Measurements from ENCODE around the gene PHLPP1. TPM values are rescaled to one million over a fixed set of nuclear protein-coding genes. Genes with fewer than 3 reads are reported as not detected.

The PHLPP1 gene
- total and polyA plus RNA-seq, 9 of the 15 experiments (the other 6 are each of a cell fraction or from before 2014, with no cell fraction given) = 0.56 to 9.0 (median 4.5) TPM

- H3K4me1 ChIP-seq (replicated peaks in 1 of 2; ENCODE audit: control insufficient read depth in 2 of 2, insufficient read depth in 2 of 2, low read length in 2 of 2) = no peaks in the 10 kb centered on the region; a peak in 2 of 5 replicates
- no peaks in the 10 kb centered on the region for H3K9me1 ChIP-seq (ENCODE audit: control insufficient read depth, insufficient read depth, low read length)
- in situ Hi-C loops (cut with MboI) = no loop called here
- H4K20me1 ChIP-seq (replicated peaks; ENCODE audit: control insufficient read depth, insufficient read depth, low read length) = no peaks in the 10 kb centered on the region
- intact Hi-C loops (cut with micrococcal nuclease) = no loop called here
- no peak overlapping the region for H3K27ac ChIP-seq (ENCODE audit: extremely low read depth, low read depth, low read length)
- ATAC-seq = no peak
- TF ChIP-seq, protein P1, sequence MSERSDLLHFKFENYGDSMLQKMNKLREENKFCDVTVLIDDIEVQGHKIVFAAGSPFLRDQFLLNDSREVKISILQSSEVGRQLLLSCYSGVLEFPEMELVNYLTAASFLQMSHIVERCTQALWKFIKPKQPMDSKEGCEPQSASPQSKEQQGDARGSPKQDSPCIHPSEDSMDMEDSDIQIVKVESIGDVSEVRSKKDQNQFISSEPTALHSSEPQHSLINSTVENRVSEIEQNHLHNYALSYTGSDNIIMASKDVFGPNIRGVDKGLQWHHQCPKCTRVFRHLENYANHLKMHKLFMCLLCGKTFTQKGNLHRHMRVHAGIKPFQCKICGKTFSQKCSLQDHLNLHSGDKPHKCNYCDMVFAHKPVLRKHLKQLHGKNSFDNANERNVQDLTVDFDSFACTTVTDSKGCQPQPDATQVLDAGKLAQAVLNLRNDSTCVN (CRISPR knock-in tag; IDR thresholded peaks at IDR 0.05) = no peak
- TF ChIP-seq PYGO2 (tag; IDR thresholded peaks at IDR 0.05) = no peak
- TF ChIP-seq KDM5B (IDR thresholded peaks at IDR 0.05; ENCODE audit: insufficient replicate concordance, low read depth, low read length) = no peak
- CTCF ChIA-PET (ENCODE audit: low intra/inter-chr PET ratio) = no interaction called here
- no peak overlapping the region for H3K9ac ChIP-seq (ENCODE audit: insufficient read depth in 1 of 2, low read depth in 2 of 2, low read length in 2 of 2)
- H3K9me3 ChIP-seq (replicated peaks; ENCODE audit: control insufficient read depth, insufficient read depth, low read depth, low read length) = no peaks in the 10 kb centered on the region
- H3K4me2 ChIP-seq (ENCODE audit: insufficient read depth, low read length) = no peak overlapping the region
- H3K27me3 ChIP-seq (ENCODE audit: control insufficient read depth in 2 of 2, insufficient read depth in 2 of 2, low read length in 2 of 2) = no peaks in the 10 kb centered on the region
- H3K79me2 ChIP-seq (ENCODE audit: control insufficient read depth, insufficient read depth, low read length) = peaks cover 32% of the 10 kb centered on the region
- no peak overlapping the region for H3K4me3 ChIP-seq
- BruUV-seq (replicated peaks) = no TSS peak
- DNase-seq (ENCODE audit: extremely low read depth in 1 of 4, low spot score in 3 of 4) = no peak
- no peak for FAIRE-seq
- no peak overlapping the region for H2AFZ ChIP-seq (ENCODE audit: low read depth, low read length)
- POLR2A ChIA-PET = interaction anchor here (1.6 kb wide), 1 partner anchor 78 kb away, joined by 3 read pairs; no protein-coding TSS in a partner anchor
- no peaks in the 10 kb centered on the region for H3K36me3 ChIP-seq (ENCODE audit: control insufficient read depth, insufficient read depth, low read length)
- WGBS (ENCODE audit: insufficient coverage, low coverage, missing lambda C conversion rate) = 17% methylated on average over 3 of the region's 3 CpGs
Measured at GRCh38 chr18:62758591-62758990, 43.2 kb downstream of the PHLPP1 start.
